Adrenal gland (tissue), 5 donors: ENCODE data around the gene TAS2R30.

Experiments
- POLR2A ChIP-seq, 2 donors: fragments of 450-650 bp; IDR thresholded peaks; one replicate each; pipeline ENCODE4 v1.6.1; 2017; ENCODE audit warnings: antibody characterized with exemption in 2 of 2, mild to moderate bottlenecking in 2 of 2, moderate library complexity in 1 of 2
- TF ChIP-seq, protein P1 (sequence below), 6 experiments: fragments of 450-650 bp in 4 of 6; fragments of 200-600 bp in 2 of 6; sonication (generic) in 1 of 6; IDR thresholded peaks; 1 replicate in 5 of 6; 2 replicates in 1 of 6; pipeline versions ENCODE4 v1.5.1 to v1.8.0; 2016 to 2021; ENCODE audit warnings: antibody characterized with exemption in 6 of 6, mild to moderate bottlenecking in 2 of 6, moderate library complexity in 1 of 6
- donor health status: DM: no; HTN: no; CAD: no.

DNA sequence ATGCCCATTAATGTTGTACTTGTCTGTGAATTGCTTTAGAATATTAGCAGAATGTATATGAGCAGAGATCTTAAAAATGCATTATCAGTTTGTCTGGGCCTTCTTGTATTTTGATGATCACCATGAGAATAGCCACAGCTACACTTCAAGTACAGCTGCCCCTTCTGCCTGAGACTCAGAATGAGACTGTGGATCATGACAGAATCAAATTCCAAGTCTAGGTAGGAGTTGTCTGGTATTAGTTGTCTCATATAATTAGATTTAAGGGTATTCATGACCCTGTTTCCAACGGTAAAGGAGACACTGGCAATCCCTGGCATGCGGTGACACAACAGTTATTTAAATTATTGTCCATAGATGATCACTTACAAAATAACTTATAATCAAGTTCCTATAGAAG lies 18.3 kb upstream of the TAS2R30 start:
- TF ChIP-seq, protein P1, sequence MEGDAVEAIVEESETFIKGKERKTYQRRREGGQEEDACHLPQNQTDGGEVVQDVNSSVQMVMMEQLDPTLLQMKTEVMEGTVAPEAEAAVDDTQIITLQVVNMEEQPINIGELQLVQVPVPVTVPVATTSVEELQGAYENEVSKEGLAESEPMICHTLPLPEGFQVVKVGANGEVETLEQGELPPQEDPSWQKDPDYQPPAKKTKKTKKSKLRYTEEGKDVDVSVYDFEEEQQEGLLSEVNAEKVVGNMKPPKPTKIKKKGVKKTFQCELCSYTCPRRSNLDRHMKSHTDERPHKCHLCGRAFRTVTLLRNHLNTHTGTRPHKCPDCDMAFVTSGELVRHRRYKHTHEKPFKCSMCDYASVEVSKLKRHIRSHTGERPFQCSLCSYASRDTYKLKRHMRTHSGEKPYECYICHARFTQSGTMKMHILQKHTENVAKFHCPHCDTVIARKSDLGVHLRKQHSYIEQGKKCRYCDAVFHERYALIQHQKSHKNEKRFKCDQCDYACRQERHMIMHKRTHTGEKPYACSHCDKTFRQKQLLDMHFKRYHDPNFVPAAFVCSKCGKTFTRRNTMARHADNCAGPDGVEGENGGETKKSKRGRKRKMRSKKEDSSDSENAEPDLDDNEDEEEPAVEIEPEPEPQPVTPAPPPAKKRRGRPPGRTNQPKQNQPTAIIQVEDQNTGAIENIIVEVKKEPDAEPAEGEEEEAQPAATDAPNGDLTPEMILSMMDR (IDR thresholded peaks at IDR 0.05) = no peak
- no peak for TF ChIP-seq POLR2A (IDR thresholded peaks at IDR 0.05)
